Pancreas (tissue), 10 donors: Measurements from ENCODE around the gene SDR42E1. TPM values are rescaled to one million over a fixed set of nuclear protein-coding genes. Genes with fewer than 3 reads are reported as not detected.

Experiments
- ATAC-seq, 4 donors: fragments of 200-7000 bp; cut with Tn5 transposase; one replicate each; pipeline versions ENCODE4 v1.8.0 to v1.9.1; 2020; ENCODE audit warnings: mild to moderate bottlenecking in 4 of 4, moderate library complexity in 4 of 4
- DNase-seq, 6 donors: peaks; one replicate each; pipeline ENCODE4 v3.0.0-alpha.2; 2020
- FAIRE-seq: peaks from 2 replicates; lab custom pipeline; 2012; peaks lifted over from hg19 to GRCh38; lab: Jason Lieb, UNC
- H3K27ac ChIP-seq, 4 donors: fragments of 200-600 bp; sonication (generic); 1 replicate in 3 of 4; 2 replicates in 1 of 4; pipeline versions ENCODE4 v1.5.0 to v1.8.0; 2020
- H3K27me3 ChIP-seq, 4 donors: fragments of 200-600 bp; one replicate each; pipeline ENCODE4 v1.8.0; 2021
- H3K36me3 ChIP-seq, 3 donors: fragments of 200-600 bp; sonication (generic) in 1 of 3; one replicate each; pipeline versions ENCODE4 v1.5.0 to v1.8.0; 2020 to 2021
- H3K4me1 ChIP-seq, 3 donors: fragments of 200-600 bp; one replicate each; pipeline ENCODE4 v1.8.0; 2021
- H3K4me3 ChIP-seq, 4 donors: fragments of 200-600 bp; sonication (generic) in 2 of 4; one replicate each; pipeline versions ENCODE4 v1.5.0 to v1.8.0; 2020 to 2021
- H3K9me3 ChIP-seq, 4 donors: fragments of 200-600 bp; one replicate each; pipeline ENCODE4 v1.8.0; 2021
- WGBS, 2 donors: extraction: QIAGEN DNeasy Blood & Tissue Kit; methylation state at CpG; one replicate each; pipeline ENCODE4 v1.1.7; 2013; 5-methylcytosine and 5-hydroxymethylcytosine counted together
- intact Hi-C, 3 donors: fragments of 100-400 bp; cut with DNase I; formaldehyde crosslinking; loops; one replicate each; pipeline versions ENCODE4 v1.11.1 to v1.14.2; 2022
- polyA plus RNA-seq, 2 donors: library from polyadenylated mRNA; stranded (reverse); fragments of 200-250 nt; gene quantifications; one replicate each; pipeline ENCODE4 v1.2.3, GENCODE V29; 2013
- total RNA-seq, 6 donors: library from RNA; stranded (reverse); fragmentation: NEBNext Ultra II Directional in 4 of 6; extraction: Animal tissue kit (Norgen Biotek cat#: 25700) in 4 of 6; gene quantifications; one replicate each; pipeline versions ENCODE4 v1.2.1 to v1.2.4, GENCODE V29; 2021 to 2023
- TF ChIP-seq, protein P1 (sequence below), 4 donors: fragments of 200-600 bp; sonication (generic) in 3 of 4; IDR thresholded peaks; one replicate each; pipeline versions ENCODE4 v1.5.0 to v1.8.0; 2021; ENCODE audit warnings: antibody characterized with exemption in 4 of 4
- donor health status: healthy with polysubstance abuse.
- donor health status: DM: no; HTN: no; CAD: no; lungs with moderate emphysema.
- donor health status: DM: no; HTN: no; CAD: no.
- donor health status: control.
- donor health status: control.
- donor health status: Bipolar disorder and iron deficiency.
- donor health status: DM: yes; HTN: yes; CAD: no.
- donor health status: DM: no; HTN: no; CAD: no.
- donor health status: DM: no; HTN: no; CAD: no.
- donor health status: DM: yes; HTN: yes; CAD: no.

SDR42E1 gene
- total and polyA plus RNA-seq, 8 donors: 2.5 to 13.3 (median 5.8) TPM

DNA sequence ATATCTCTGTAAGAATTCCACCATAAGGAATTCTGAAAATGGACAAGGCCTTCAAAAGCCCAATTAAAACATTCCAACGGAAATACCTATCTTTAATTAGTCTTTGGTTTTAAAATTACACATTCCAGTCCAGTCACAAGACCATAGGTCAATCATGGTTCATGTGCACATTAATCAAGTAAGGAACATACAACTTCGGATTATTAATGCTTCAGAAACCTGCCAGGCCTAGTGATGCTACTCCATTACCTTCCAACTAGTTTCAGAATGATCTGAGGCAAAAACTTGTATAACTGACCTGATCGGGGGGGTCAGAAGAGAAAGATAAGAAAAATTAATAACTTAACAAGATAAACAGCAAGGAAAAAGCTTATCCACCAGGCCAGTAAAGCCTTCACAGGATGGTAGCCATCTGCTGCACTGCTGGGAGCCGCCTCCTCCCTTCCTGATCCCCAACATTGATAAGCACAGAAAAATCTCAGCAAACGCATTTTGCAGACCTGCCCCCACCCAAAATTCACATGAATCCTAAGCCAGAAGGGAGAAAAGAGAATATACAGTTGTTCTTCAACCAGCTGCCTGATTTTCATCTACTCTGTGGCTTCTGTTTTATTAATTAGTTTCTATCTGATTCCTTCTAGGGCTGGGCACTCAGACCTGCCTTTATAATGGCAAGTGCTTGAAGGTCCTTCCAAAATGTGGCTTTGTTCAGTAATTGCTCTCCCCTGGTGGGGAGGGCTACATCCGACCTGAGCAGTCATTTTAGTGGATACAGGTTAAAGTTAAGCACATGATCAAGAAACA, 6.0 kb downstream of the SDR42E1 start:
- Histone ChIP-seq H3K27ac (peak overlapping the region in 2 of 4 donors; percentile 42 to 43), H3K27me3 (no peaks in the 10 kb centered on the region), H3K4me1 (peaks cover 0 to 3% (median 2%) of the 10 kb centered on the region in 3 donors), H3K36me3 (peaks cover 0 to 5% (median 0%) of the 10 kb centered on the region in 3 donors), H3K4me3 (no peak overlapping the region), H3K9me3 (no peaks in the 10 kb centered on the region)
- DNase-seq: peak in 1 of 6 donors; percentile 33
- peak; percentile 71 to 82 (median 79) for ATAC-seq
- intact Hi-C loops: no loop called here
- TF ChIP-seq, protein P1, sequence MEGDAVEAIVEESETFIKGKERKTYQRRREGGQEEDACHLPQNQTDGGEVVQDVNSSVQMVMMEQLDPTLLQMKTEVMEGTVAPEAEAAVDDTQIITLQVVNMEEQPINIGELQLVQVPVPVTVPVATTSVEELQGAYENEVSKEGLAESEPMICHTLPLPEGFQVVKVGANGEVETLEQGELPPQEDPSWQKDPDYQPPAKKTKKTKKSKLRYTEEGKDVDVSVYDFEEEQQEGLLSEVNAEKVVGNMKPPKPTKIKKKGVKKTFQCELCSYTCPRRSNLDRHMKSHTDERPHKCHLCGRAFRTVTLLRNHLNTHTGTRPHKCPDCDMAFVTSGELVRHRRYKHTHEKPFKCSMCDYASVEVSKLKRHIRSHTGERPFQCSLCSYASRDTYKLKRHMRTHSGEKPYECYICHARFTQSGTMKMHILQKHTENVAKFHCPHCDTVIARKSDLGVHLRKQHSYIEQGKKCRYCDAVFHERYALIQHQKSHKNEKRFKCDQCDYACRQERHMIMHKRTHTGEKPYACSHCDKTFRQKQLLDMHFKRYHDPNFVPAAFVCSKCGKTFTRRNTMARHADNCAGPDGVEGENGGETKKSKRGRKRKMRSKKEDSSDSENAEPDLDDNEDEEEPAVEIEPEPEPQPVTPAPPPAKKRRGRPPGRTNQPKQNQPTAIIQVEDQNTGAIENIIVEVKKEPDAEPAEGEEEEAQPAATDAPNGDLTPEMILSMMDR (IDR thresholded peaks at IDR 0.05): no peak
- WGBS, 2 donors: 47 to 56% methylated on average over 6 of the region's 6 CpGs
- peak; percentile 43 for FAIRE-seq

DNA sequence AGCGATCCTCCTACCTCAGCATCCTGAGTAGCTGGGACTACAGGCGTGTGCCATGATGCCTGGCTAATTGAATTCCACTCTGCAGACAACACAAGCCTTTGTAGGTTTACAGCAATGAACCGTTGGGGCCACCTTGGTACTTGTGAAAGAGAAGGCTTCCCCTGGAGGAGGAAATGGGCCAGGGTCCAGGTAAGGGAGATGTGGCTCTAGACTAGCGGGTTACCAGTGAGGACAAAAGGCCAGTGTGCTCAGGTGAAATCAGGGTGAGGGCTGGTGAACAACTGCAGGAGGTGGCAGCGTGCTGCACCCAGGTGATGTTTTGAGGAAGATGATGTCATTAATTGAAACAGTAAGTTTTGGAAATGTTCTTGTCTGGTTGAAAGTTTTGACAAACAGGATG, 6.7 kb downstream of the SDR42E1 start:
- peak; percentile 77 to 91 (median 88) for ATAC-seq
- TF ChIP-seq, protein P1 (IDR thresholded peaks at IDR 0.05): no peak
- peaks cover 0 to 11% (median 4%) of the 10 kb centered on the region in 3 donors for H3K36me3 ChIP-seq

DNA sequence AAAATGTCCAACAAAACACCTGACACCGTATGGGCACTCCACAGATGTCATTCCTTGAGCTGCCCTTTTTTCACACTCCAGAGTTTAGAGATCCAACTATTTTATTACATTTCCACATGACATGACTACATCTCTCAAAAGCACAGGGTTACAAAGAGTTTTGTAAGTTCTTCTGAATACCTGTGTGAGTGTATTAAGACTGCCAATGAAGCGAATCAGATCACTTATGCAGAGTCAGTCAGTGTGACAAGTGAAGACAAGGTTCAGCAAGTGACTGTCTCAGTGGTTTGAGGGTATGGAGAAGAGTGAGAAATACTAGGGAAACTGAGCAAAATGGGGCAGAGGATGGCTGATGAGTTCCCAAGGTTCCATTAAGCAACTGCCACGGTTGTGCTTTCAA, 8.4 kb downstream of the SDR42E1 start:
- H3K36me3 ChIP-seq: peaks cover 0 to 24% (median 6%) of the 10 kb centered on the region in 3 donors
- 90 to 93% methylated on average over 3 of the region's 3 CpGs for WGBS, 2 donors
- peaks cover 0 to 3% (median 0%) of the 10 kb centered on the region in 3 donors for H3K4me1 ChIP-seq
- DNase-seq (no peak), ATAC-seq (no peak), FAIRE-seq (no peak)
- intact Hi-C loops: no loop called here
- H3K27me3 ChIP-seq: no peaks in the 10 kb centered on the region
- H3K9me3 ChIP-seq: no peaks in the 10 kb centered on the region
- peak overlapping the region in 1 of 4 donors; percentile 11 for H3K27ac ChIP-seq
- TF ChIP-seq, protein P1 (IDR thresholded peaks at IDR 0.05): no peak
- no peak overlapping the region for H3K4me3 ChIP-seq

More for the DNA sequence above, 6.7 kb downstream of the SDR42E1 start:
- Histone ChIP-seq H3K27ac (peak overlapping the region; percentile 35 to 62 (median 48)), H3K27me3 (no peaks in the 10 kb centered on the region), H3K9me3 (no peaks in the 10 kb centered on the region), H3K4me1 (peaks cover 0 to 3% (median 0%) of the 10 kb centered on the region in 3 donors), H3K4me3 (no peak overlapping the region)
- DNase-seq (peak in 4 of 6 donors; percentile 38 to 74 (median 69)), FAIRE-seq (no peak)
- intact Hi-C loops: no loop called here
- WGBS, 2 donors: 65 to 67% methylated on average over 5 of the region's 5 CpGs

DNA sequence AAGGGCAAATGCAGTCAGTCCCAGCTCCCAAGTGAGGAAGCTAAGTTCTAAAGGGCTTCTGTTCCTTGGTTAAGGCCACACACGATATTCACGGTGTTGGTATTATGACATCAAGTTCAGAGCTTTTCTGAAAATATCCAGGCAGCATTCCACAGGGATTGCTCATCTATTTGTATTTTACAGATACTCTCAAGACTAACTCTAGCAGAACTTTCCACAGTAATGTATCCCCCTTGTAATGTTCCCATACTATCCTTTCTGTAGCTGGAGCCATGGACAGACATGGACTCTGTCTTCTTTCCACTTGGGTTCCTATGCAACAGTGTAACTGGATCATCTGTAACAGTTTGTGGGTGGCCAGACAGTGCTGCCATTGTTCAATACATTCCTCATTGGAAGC, 13.5 kb downstream of the SDR42E1 start:
- no peak for DNase-seq
- TF ChIP-seq, protein P1 (IDR thresholded peaks at IDR 0.05): no peak
- 47 to 68% methylated on average over 2 of the region's 2 CpGs for WGBS, 2 donors
- Histone ChIP-seq H3K4me1 (no peaks in the 10 kb centered on the region), H3K9me3 (no peaks in the 10 kb centered on the region), H3K36me3 (peaks cover 0 to 24% (median 6%) of the 10 kb centered on the region in 3 donors), H3K27ac (peak overlapping the region in 1 of 4 donors; percentile 50), H3K4me3 (no peak overlapping the region), H3K27me3 (no peaks in the 10 kb centered on the region)
- no peak for FAIRE-seq
- peak; percentile 14 to 84 (median 57) for ATAC-seq
- intact Hi-C loops: no loop called here
